Prostate gland (tissue), 2 donors: ENCODE data around the gene DDX17.

ENCODE experiments used
- CTCF ChIP-seq, 4 experiments: fragments of 200-600 bp in 2 of 4; fragments of 450-650 bp in 2 of 4; sonication (generic) in 2 of 4; IDR thresholded peaks; 1 replicate in 3 of 4; 2 replicates in 1 of 4; pipeline ENCODE4 v1.5.1; 2016 to 2019; ENCODE audit warnings: antibody characterized with exemption in 4 of 4, mild to moderate bottlenecking in 2 of 4, moderate library complexity in 2 of 4
- POLR2A ChIP-seq: fragments of 450-650 bp; IDR thresholded peaks from one replicate; pipeline ENCODE4 v1.6.1; 2016; ENCODE audit warnings: antibody characterized with exemption, mild to moderate bottlenecking
- POLR2AphosphoS5 ChIP-seq: sonication (generic); formaldehyde crosslinking; IDR thresholded peaks from one replicate; pipeline ENCODE4 v1.6.1; 2017; ENCODE audit warnings: antibody characterized with exemption

- TF ChIP-seq CTCF (IDR thresholded peaks at IDR 0.05) (no peak), POLR2AphosphoS5 (no peak), POLR2A (no peak)
Measured at GRCh38 chr22:38443628-38444521, 62.2 kb downstream of the DDX17 start.
